GM10266 (cell line): ENCODE results near the gene XPOT.

Experiments
- DNase-seq: peaks from one replicate; pipeline ENCODE4 v3.0.0; 2012; ENCODE audit errors: extremely low spot score
- CTCF ChIP-seq: IDR thresholded peaks from 2 replicates; pipeline ENCODE4 v1.5.1; 2012; ENCODE audit warnings: mild to moderate bottlenecking, low read depth; ENCODE audit not compliant: control insufficient read depth, insufficient read depth; ENCODE audit errors: missing control alignments

XPOT gene

DNA sequence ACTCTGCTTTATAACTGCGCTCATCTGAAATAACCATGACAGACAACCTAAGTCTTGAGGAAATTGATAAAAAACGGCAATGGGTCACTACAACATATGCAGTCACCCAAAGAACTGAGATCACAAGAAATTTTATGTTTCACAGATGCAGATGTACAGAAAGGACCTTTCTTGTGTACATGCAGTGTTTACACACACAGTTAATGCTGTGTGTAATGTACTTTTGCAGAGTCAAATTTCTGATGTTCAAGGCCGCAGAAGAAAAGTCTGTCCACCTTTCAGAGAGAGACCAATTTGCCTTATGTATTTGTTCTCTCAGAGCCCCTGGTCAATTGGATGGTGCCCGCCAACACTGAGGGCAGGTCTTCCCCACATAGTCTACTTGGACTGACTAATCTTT, 24.8 kb downstream of the XPOT start:
- TF ChIP-seq CTCF: no peak
- DNase-seq: no peak

GRCh38 chr12:64430886-64431285, 26.7 kb downstream of the XPOT start:
- no peak for TF ChIP-seq CTCF
- no peak for DNase-seq

DNA sequence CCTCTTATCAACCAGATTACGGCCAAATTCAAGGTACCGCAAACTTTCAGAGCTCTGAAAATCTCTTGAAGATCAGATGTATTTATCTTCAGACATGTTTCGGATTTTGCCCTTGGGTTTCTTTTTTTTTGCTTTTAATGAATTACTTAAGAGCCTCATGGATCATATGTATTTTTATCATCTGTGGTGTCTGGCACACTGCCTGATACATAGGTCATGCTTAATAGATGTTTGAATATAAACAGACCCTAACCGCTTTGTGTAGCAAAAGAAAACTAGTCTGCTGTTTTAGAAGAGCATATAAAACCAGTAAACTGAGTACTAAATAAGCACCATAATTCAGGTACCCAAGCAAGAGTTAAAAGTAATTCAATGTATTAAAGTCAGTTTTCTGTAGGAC, 27.6 kb downstream of the XPOT start:
- no peak for DNase-seq
- TF ChIP-seq CTCF: no peak

DNA sequence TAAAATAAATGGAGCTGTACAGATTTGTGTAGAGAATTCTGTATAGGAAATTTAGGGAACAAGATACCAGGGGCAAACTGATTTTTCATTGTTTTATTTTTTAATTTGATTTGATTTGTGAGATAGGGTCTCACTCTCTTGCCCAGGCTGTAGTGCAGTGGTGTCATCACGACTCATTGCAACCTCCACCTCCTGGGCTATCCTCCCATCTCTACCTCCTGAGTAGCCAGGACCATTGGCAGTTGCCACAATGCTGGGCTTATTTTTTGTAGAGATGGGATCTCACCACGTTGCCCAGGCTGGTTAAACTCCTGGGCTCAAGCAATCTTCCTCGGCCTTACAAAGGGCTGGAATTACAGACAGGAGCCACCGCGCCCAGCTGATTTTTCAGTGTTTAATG, 29.7 kb downstream of the XPOT start:
- TF ChIP-seq CTCF: no peak
- no peak for DNase-seq

GRCh38 chr12:64440100-64440499, 35.9 kb downstream of the XPOT start:
- DNase-seq: no peak

DNA sequence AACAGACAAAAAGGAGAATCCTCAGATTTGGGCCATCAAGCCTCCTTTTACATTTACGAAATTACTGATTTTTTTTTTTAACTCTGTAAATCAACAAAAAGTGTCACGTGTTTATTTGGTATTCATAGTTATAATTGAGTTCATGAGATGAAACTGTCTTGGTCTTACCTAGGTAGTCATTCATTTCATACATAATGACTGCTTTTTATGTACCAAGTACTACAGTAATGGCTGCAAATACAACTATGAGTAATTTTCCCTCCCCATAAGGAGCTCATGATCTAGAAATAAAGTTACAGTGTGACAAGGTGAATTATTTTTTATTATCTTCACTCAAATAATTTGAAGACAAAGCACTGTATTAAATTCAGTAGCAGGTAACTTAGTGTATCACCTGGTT, 41.3 kb downstream of the XPOT start:
- TF ChIP-seq CTCF: no peak
- DNase-seq: no peak

More at GRCh38 chr12:64440100-64440499, 35.9 kb downstream of the XPOT start:
- TF ChIP-seq CTCF: no peak

- no peak for TF ChIP-seq CTCF
Observed at GRCh38 chr12:64446295-64446694, 42.1 kb downstream of the XPOT start.

More at GRCh38 chr12:64446295-64446694, 42.1 kb downstream of the XPOT start:
- no peak for DNase-seq
